Hematopoietic multipotent progenitor cell treated with erythropoietin and hydrocortisone succinate and interleukin-3 and kit ligand, for 6 days (in vitro differentiated cells): Measurements from ENCODE around the gene RNU1-2.
"Not testable (repeated sequence)": the region's sequence is repeated elsewhere in the genome, so short reads cannot be mapped to it uniquely, and the experiment has no call there.

ENCODE experiments used
- DNase-seq: peaks from one replicate; pipeline ENCODE4 v3.0.0-alpha.2; 2015

The RNU1-2 gene

GRCh38 chr1:16888860-16889816 is 6.6 kb upstream of the RNU1-2 start:
- DNase-seq = peak; percentile 78

- peak; percentile 44 for DNase-seq
Measured at GRCh38 chr1:16890539-16891021, 5.2 kb upstream of the RNU1-2 start.

- not testable (repeated sequence) for DNase-seq
Measured at GRCh38 chr1:16891057-16891456, 4.7 kb upstream of the RNU1-2 start.

- DNase-seq = not testable (repeated sequence)
Measured at GRCh38 chr1:16892978-16893525, 2.7 kb upstream of the RNU1-2 start.

- not testable (repeated sequence) for DNase-seq
Measured at GRCh38 chr1:16893796-16894195, 2.0 kb upstream of the RNU1-2 start.

- DNase-seq = not testable (repeated sequence)
Measured at GRCh38 chr1:16894338-16894737, 1.4 kb upstream of the RNU1-2 start.

- not testable (repeated sequence) for DNase-seq
Measured at GRCh38 chr1:16895233-16895597, 565 bp upstream of the RNU1-2 start.

- peak; percentile 79 for DNase-seq
Measured at GRCh38 chr1:16896316-16897055, 706 bp downstream of the RNU1-2 start.

- not testable (repeated sequence) for DNase-seq
Measured at GRCh38 chr1:16897653-16898052, 1.9 kb downstream of the RNU1-2 start.

- DNase-seq = not testable (repeated sequence)
Measured at GRCh38 chr1:16898298-16898697, 2.5 kb downstream of the RNU1-2 start.

- DNase-seq = not testable (repeated sequence)
Measured at GRCh38 chr1:16899020-16899419, 3.2 kb downstream of the RNU1-2 start.

GRCh38 chr1:16900751-16901150 is 5.0 kb downstream of the RNU1-2 start:
- DNase-seq = peak; percentile 48

- not testable (repeated sequence) for DNase-seq
Measured at GRCh38 chr1:16901371-16901770, 5.6 kb downstream of the RNU1-2 start.

- DNase-seq = no peak
Measured at GRCh38 chr1:16903054-16903453, 7.3 kb downstream of the RNU1-2 start.

GRCh38 chr1:16903458-16903796 is 7.6 kb downstream of the RNU1-2 start:
- no peak for DNase-seq

GRCh38 chr1:16904560-16905109 is 8.9 kb downstream of the RNU1-2 start:
- DNase-seq = peak; percentile 100

- DNase-seq = peak; percentile 94
Measured at GRCh38 chr1:16905110-16905867, 9.5 kb downstream of the RNU1-2 start.

- DNase-seq = no peak
Measured at GRCh38 chr1:16905868-16906702, 10.3 kb downstream of the RNU1-2 start.

GRCh38 chr1:16906873-16907272 is 11.1 kb downstream of the RNU1-2 start:
- no peak for DNase-seq

- DNase-seq = no peak
Measured at GRCh38 chr1:16907870-16908758, 12.3 kb downstream of the RNU1-2 start.
